GM19372 (cell line): ENCODE results near the gene SLC43A2.
"Not testable (repeated sequence)": the region's sequence is repeated elsewhere in the genome, so short reads cannot be mapped to it uniquely, and the experiment has no call there.

Source experiments
- ATAC-seq: cut with Tn5 transposase; IDR thresholded peaks from one replicate; pipeline ENCODE4 v1.9.1; 2021; ENCODE audit warnings: mild to moderate bottlenecking, low read depth, moderate library complexity; ENCODE audit not compliant: unreplicated experiment

SLC43A2 gene

GRCh38 chr17:1627982-1628855, at the start of gene SLC43A2:
TSS of gene SLC43A2 (minus strand) at chr17:1628834. CDS start at chr17:1627874, 960 bp downstream.
- ATAC-seq: peak; percentile 58

- ATAC-seq: no peak
Measured at GRCh38 chr17:1676401-1676800, 47.8 kb upstream of the SLC43A2 start.

- no peak for ATAC-seq
Measured at GRCh38 chr17:1673041-1673785, 44.6 kb upstream of the SLC43A2 start.

GRCh38 chr17:1663934-1664333, 35.3 kb upstream of the SLC43A2 start:
- not testable (repeated sequence) for ATAC-seq

GRCh38 chr17:1661045-1661444, 32.4 kb upstream of the SLC43A2 start:
- ATAC-seq: no peak

- no peak for ATAC-seq
Measured at GRCh38 chr17:1658100-1658499, 29.5 kb upstream of the SLC43A2 start.

GRCh38 chr17:1653735-1654134, 25.1 kb upstream of the SLC43A2 start:
- ATAC-seq: no peak

- not testable (repeated sequence) for ATAC-seq
Measured at GRCh38 chr17:1652794-1653193, 24.2 kb upstream of the SLC43A2 start.

GRCh38 chr17:1651559-1651844, 22.9 kb upstream of the SLC43A2 start:
- no peak for ATAC-seq

GRCh38 chr17:1650731-1651558, 22.3 kb upstream of the SLC43A2 start:
- ATAC-seq: no peak

GRCh38 chr17:1649844-1650501, 21.3 kb upstream of the SLC43A2 start, which contains the start of gene RILP:
TSS of gene RILP (minus strand) at chr17:1649866. CDS start at chr17:1649804, 62 bp downstream.
- ATAC-seq: no peak

- peak; percentile 66 for ATAC-seq
Measured at GRCh38 chr17:1648963-1649843, 20.6 kb upstream of the SLC43A2 start.

GRCh38 chr17:1648173-1648962, 19.7 kb upstream of the SLC43A2 start:
- peak; percentile 18 for ATAC-seq

GRCh38 chr17:1647802-1648171, 19.2 kb upstream of the SLC43A2 start:
- no peak for ATAC-seq

GRCh38 chr17:1646199-1646875, 17.7 kb upstream of the SLC43A2 start:
- no peak for ATAC-seq

- ATAC-seq: no peak
Measured at GRCh38 chr17:1645207-1646171, 16.9 kb upstream of the SLC43A2 start, which contains the start of gene SCARF1. TSS of gene SCARF1 (minus strand) at chr17:1645732. CDS start at chr17:1645697, 35 bp downstream.
